Upper lobe of left lung (tissue), 6 donors: ENCODE data around the gene FLOT1. TPM values are rescaled to one million over a fixed set of nuclear protein-coding genes. Genes with fewer than 3 reads are reported as not detected.
A peak's percentile ranks its signal among the peaks of the same experiment; 100 is the strongest.
"Not testable (repeated sequence)": the region's sequence is repeated elsewhere in the genome, so short reads cannot be mapped to it uniquely, and the experiment has no call there.

Experiments used
- ATAC-seq, 2 donors: fragments of 200-7000 bp; cut with Tn5 transposase; one replicate each; pipeline ENCODE4 v1.9.1; 2022; ENCODE audit warnings: mild to moderate bottlenecking in 2 of 2, moderate library complexity in 2 of 2; ENCODE audit not compliant: low FRiP score in 2 of 2
- DNase-seq, 2 donors: peaks; one replicate each; pipeline ENCODE4 v3.0.0-alpha.2; 2019 to 2020
- H3K27ac ChIP-seq, 4 donors: fragments of 200-600 bp; sonication (generic); one replicate each; pipeline ENCODE4 v1.5.1; 2016 to 2019
- H3K27me3 ChIP-seq, 4 donors: fragments of 200-600 bp; sonication (generic); one replicate each; pipeline ENCODE4 v1.5.1; 2017 to 2019
- H3K36me3 ChIP-seq, 4 donors: fragments of 200-600 bp; sonication (generic); one replicate each; pipeline ENCODE4 v1.5.1; 2016 to 2019
- H3K4me1 ChIP-seq, 4 donors: fragments of 200-600 bp; sonication (generic); one replicate each; pipeline ENCODE4 v1.5.1; 2018 to 2019
- H3K4me3 ChIP-seq, 4 donors: fragments of 200-600 bp; sonication (generic); one replicate each; pipeline ENCODE4 v1.5.1; 2017 to 2019; ENCODE audit warnings: mild to moderate bottlenecking in 2 of 4, moderate library complexity in 1 of 4
- H3K9me3 ChIP-seq, 4 donors: fragments of 200-600 bp; sonication (generic); one replicate each; pipeline ENCODE4 v1.5.1; 2018 to 2019
- CTCF ChIP-seq, 6 experiments: fragments of 450-650 bp in 4 of 6; fragments of 200-600 bp in 2 of 6; sonication (generic) in 2 of 6; IDR thresholded peaks; one replicate each; pipeline ENCODE4 v1.5.1; 2016 to 2019; ENCODE audit warnings: antibody characterized with exemption in 6 of 6
- EP300 ChIP-seq, 4 donors: sonication (generic); formaldehyde crosslinking; IDR thresholded peaks; one replicate each; pipeline ENCODE4 v1.5.1; 2017; ENCODE audit warnings: antibody characterized with exemption in 4 of 4, control low read depth in 2 of 4
- POLR2A ChIP-seq, 4 donors: fragments of 450-650 bp; IDR thresholded peaks; one replicate each; pipeline ENCODE4 v1.5.1; 2016 to 2017; ENCODE audit warnings: antibody characterized with exemption in 4 of 4, mild to moderate bottlenecking in 2 of 4
- POLR2AphosphoS5 ChIP-seq, 2 donors: sonication (generic); formaldehyde crosslinking; IDR thresholded peaks; one replicate each; pipeline ENCODE4 v1.5.1; 2017; ENCODE audit warnings: antibody characterized with exemption in 2 of 2
- whole genome bisulfite sequencing, 2 donors: methylation state at CpG; one replicate each; pipeline ENCODE4 v1.1.5; 2017 to 2018; 5-methylcytosine and 5-hydroxymethylcytosine counted together
- total RNA-seq, 6 donors: library from RNA; depleted of rRNA in 4 of 6; stranded (reverse); fragments of >200 nt in 4 of 6; gene quantifications; one replicate each; pipeline versions ENCODE4 v1.1.0 to v1.2.1, GENCODE V29; 2016 to 2021
- donor health status: DM: no; HTN: no; CAD: no; lungs with moderate emphysema.
- donor health status: DM: no; HTN: yes; CAD: no; lungs with severe emphysema.

FLOT1 gene
- total RNA-seq, 6 donors from 2014 or later, result 133 to 212 (median 143) TPM

- TF ChIP-seq CTCF (IDR thresholded peaks at IDR 0.05) (no peak), POLR2AphosphoS5 (IDR thresholded peaks at IDR 0.05) (no peak), POLR2A (IDR thresholded peaks at IDR 0.05) (no peak), EP300 (IDR thresholded peaks at IDR 0.05) (no peak)
- Histone ChIP-seq H3K36me3 (no peaks in the 10 kb centered on the region), H3K4me3 (no peak overlapping the region), H3K9me3 (no peaks in the 10 kb centered on the region), H3K4me1 (peaks cover 2 to 36% (median 8%) of the 10 kb centered on the region in 4 donors), H3K27me3 (no peaks in the 10 kb centered on the region), H3K27ac (peak overlapping the region in 3 of 4 donors; percentile 34 to 39 (median 36))
- DNase-seq (no peak), ATAC-seq (peak; percentile 79 to 80)
- WGBS, 2 donors, result 67 to 80% methylated on average over 4 to 10 of the region's 10 CpGs
These were observed 17.2 kb upstream of the FLOT1 start for GRCh38 chr6:30759575-30760239.

GRCh38 chr6:30757261-30757904 lies 14.9 kb upstream of the FLOT1 start:
- Histone ChIP-seq H3K27ac (no peak overlapping the region), H3K27me3 (no peaks in the 10 kb centered on the region), H3K36me3 (no peaks in the 10 kb centered on the region), H3K4me3 (no peak overlapping the region), H3K9me3 (no peaks in the 10 kb centered on the region), H3K4me1 (peaks cover 4 to 34% (median 9%) of the 10 kb centered on the region in 4 donors)
- 79 to 82% methylated on average over 1 of the region's 1 CpG for WGBS, 2 donors
- TF ChIP-seq POLR2AphosphoS5 (IDR thresholded peaks at IDR 0.05), result no peak
- no peak for TF ChIP-seq EP300 (IDR thresholded peaks at IDR 0.05)
- TF ChIP-seq CTCF (IDR thresholded peaks at IDR 0.05), result no peak
- TF ChIP-seq POLR2A (IDR thresholded peaks at IDR 0.05), result no peak
- ATAC-seq, result no peak
- no peak for DNase-seq

GRCh38 chr6:30756405-30757003 lies 14.0 kb upstream of the FLOT1 start:
- not testable (repeated sequence) for H3K9me3 ChIP-seq, H3K27me3 ChIP-seq, H3K27ac ChIP-seq, H3K4me3 ChIP-seq, H3K36me3 ChIP-seq, DNase-seq, ATAC-seq
- peaks cover 9 to 43% (median 17%) of the 10 kb centered on the region in 4 donors for H3K4me1 ChIP-seq
- WGBS, 2 donors, result 91 to 97% methylated on average over 7 of the region's 7 CpGs

GRCh38 chr6:30754631-30755030 lies 12.1 kb upstream of the FLOT1 start:
- H3K4me1 ChIP-seq, result peaks cover 9 to 36% (median 20%) of the 10 kb centered on the region in 4 donors
- DNase-seq (no peak), ATAC-seq (no peak)
- H3K9me3 ChIP-seq, result no peaks in the 10 kb centered on the region
- WGBS, 2 donors, result 93 to 98% methylated on average over 3 of the region's 3 CpGs
- H3K27ac ChIP-seq, result no peak overlapping the region
- H3K36me3 ChIP-seq, result no peaks in the 10 kb centered on the region
- no peak overlapping the region for H3K4me3 ChIP-seq
- TF ChIP-seq POLR2AphosphoS5 (IDR thresholded peaks at IDR 0.05) (no peak), CTCF (IDR thresholded peaks at IDR 0.05) (no peak), EP300 (IDR thresholded peaks at IDR 0.05) (no peak), POLR2A (IDR thresholded peaks at IDR 0.05) (no peak)
- no peaks in the 10 kb centered on the region for H3K27me3 ChIP-seq

GRCh38 chr6:30752157-30752927 lies 9.9 kb upstream of the FLOT1 start:
- Histone ChIP-seq H3K9me3 (no peaks in the 10 kb centered on the region), H3K27ac (peak overlapping the region; percentile 72 to 87 (median 79)), H3K4me3 (no peak overlapping the region), H3K36me3 (no peaks in the 10 kb centered on the region), H3K27me3 (no peaks in the 10 kb centered on the region), H3K4me1 (peaks cover 23 to 51% (median 38%) of the 10 kb centered on the region in 4 donors)
- DNase-seq (peak; percentile 88 to 89), ATAC-seq (peak; percentile 92 to 95)
- 39 to 65% methylated on average over 11 to 12 of the region's 12 CpGs for WGBS, 2 donors
- TF ChIP-seq POLR2AphosphoS5 (IDR thresholded peaks at IDR 0.05) (peak; percentile 71 to 74), EP300 (IDR thresholded peaks at IDR 0.05) (peak in 2 of 4 donors; percentile 73), CTCF (IDR thresholded peaks at IDR 0.05) (peak in 1 of 6 experiments; percentile 21), POLR2A (IDR thresholded peaks at IDR 0.05) (peak in 1 of 4 donors; percentile 36)
